ENCODE data around the gene ZFP36. TPM values are rescaled to one million over a fixed set of nuclear protein-coding genes. Genes with fewer than 3 reads are reported as not detected.

ZFP36 gene
- total RNA-seq, 1 experiment from 2014 or later = 17.3 TPM

DNA sequence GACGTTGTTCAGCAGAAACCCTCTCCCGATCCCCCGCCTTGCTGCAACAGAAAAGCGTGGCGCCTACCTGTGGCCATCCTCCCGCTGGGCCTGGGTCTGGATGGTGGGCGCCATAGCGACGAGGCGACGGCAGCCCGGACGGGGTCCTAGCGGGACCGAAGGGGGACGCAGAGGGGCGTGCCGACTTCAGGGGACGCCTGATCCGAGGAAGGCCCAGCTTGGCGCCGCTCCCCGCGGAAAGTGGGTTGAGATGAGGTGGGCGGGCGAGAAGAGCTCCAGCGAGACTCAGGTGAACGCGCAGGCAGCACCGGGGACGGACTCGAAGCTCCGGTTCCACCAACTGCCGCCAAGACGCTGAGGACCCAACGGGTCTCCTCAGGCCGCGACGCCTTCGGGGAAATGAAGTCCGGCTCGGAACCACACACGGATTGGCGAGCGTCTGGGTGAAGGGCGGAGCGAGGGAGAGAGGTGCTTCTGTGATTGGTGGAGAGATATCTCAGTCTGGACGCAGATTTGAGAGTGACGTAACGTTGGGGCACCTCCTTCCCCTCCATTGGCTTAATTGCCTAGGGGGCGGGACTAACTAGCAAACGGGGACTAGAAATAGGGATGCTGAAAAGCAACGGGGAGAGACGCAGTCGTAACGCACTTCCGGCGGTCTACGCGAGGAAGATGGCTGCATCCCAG lies 15.8 kb upstream of the ZFP36 start, which contains the start of the genes MED29 and PAF1 (continued):
- TF ChIP-seq, protein P1, sequence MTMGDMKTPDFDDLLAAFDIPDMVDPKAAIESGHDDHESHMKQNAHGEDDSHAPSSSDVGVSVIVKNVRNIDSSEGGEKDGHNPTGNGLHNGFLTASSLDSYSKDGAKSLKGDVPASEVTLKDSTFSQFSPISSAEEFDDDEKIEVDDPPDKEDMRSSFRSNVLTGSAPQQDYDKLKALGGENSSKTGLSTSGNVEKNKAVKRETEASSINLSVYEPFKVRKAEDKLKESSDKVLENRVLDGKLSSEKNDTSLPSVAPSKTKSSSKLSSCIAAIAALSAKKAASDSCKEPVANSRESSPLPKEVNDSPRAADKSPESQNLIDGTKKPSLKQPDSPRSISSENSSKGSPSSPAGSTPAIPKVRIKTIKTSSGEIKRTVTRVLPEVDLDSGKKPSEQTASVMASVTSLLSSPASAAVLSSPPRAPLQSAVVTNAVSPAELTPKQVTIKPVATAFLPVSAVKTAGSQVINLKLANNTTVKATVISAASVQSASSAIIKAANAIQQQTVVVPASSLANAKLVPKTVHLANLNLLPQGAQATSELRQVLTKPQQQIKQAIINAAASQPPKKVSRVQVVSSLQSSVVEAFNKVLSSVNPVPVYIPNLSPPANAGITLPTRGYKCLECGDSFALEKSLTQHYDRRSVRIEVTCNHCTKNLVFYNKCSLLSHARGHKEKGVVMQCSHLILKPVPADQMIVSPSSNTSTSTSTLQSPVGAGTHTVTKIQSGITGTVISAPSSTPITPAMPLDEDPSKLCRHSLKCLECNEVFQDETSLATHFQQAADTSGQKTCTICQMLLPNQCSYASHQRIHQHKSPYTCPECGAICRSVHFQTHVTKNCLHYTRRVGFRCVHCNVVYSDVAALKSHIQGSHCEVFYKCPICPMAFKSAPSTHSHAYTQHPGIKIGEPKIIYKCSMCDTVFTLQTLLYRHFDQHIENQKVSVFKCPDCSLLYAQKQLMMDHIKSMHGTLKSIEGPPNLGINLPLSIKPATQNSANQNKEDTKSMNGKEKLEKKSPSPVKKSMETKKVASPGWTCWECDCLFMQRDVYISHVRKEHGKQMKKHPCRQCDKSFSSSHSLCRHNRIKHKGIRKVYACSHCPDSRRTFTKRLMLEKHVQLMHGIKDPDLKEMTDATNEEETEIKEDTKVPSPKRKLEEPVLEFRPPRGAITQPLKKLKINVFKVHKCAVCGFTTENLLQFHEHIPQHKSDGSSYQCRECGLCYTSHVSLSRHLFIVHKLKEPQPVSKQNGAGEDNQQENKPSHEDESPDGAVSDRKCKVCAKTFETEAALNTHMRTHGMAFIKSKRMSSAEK (CRISPR knock-in tag; IDR thresholded peaks at IDR 0.05; ENCODE audit: borderline replicate concordance) = no peak
- TF ChIP-seq GABPB1 (CRISPR knock-in tag; IDR thresholded peaks at IDR 0.05) = peak; percentile 61
- TF ChIP-seq SMAD4 (CRISPR knock-in tag; IDR thresholded peaks at IDR 0.05) = no peak
- peak; percentile 89 for TF ChIP-seq NFYB (CRISPR knock-in tag; conservative IDR thresholded peaks at IDR 0.05; ENCODE audit: low read depth)
- TF ChIP-seq, protein P2, sequence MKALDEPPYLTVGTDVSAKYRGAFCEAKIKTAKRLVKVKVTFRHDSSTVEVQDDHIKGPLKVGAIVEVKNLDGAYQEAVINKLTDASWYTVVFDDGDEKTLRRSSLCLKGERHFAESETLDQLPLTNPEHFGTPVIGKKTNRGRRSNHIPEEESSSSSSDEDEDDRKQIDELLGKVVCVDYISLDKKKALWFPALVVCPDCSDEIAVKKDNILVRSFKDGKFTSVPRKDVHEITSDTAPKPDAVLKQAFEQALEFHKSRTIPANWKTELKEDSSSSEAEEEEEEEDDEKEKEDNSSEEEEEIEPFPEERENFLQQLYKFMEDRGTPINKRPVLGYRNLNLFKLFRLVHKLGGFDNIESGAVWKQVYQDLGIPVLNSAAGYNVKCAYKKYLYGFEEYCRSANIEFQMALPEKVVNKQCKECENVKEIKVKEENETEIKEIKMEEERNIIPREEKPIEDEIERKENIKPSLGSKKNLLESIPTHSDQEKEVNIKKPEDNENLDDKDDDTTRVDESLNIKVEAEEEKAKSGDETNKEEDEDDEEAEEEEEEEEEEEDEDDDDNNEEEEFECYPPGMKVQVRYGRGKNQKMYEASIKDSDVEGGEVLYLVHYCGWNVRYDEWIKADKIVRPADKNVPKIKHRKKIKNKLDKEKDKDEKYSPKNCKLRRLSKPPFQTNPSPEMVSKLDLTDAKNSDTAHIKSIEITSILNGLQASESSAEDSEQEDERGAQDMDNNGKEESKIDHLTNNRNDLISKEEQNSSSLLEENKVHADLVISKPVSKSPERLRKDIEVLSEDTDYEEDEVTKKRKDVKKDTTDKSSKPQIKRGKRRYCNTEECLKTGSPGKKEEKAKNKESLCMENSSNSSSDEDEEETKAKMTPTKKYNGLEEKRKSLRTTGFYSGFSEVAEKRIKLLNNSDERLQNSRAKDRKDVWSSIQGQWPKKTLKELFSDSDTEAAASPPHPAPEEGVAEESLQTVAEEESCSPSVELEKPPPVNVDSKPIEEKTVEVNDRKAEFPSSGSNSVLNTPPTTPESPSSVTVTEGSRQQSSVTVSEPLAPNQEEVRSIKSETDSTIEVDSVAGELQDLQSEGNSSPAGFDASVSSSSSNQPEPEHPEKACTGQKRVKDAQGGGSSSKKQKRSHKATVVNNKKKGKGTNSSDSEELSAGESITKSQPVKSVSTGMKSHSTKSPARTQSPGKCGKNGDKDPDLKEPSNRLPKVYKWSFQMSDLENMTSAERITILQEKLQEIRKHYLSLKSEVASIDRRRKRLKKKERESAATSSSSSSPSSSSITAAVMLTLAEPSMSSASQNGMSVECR (CRISPR knock-in tag; IDR thresholded peaks at IDR 0.05; ENCODE audit: borderline replicate concordance) = 0 out of 2 replicates have a peak, but pooled peaks have one; percentile 72
- TF ChIP-seq ZNF423 (CRISPR knock-in tag; IDR thresholded peaks at IDR 0.05) = 0 out of 2 replicates have a peak, but pooled peaks have one; percentile 15
- TF ChIP-seq EMX1 (CRISPR knock-in tag; IDR thresholded peaks at IDR 0.05) = 0 out of 2 replicates have a peak, but pooled peaks have one; percentile 25
- no peak for TF ChIP-seq ZNF219 (CRISPR knock-in tag; IDR thresholded peaks at IDR 0.05; ENCODE audit: borderline replicate concordance)
- TF ChIP-seq CREM (CRISPR knock-in tag; IDR thresholded peaks at IDR 0.05) = peak; percentile 93
- TF ChIP-seq, protein P3, sequence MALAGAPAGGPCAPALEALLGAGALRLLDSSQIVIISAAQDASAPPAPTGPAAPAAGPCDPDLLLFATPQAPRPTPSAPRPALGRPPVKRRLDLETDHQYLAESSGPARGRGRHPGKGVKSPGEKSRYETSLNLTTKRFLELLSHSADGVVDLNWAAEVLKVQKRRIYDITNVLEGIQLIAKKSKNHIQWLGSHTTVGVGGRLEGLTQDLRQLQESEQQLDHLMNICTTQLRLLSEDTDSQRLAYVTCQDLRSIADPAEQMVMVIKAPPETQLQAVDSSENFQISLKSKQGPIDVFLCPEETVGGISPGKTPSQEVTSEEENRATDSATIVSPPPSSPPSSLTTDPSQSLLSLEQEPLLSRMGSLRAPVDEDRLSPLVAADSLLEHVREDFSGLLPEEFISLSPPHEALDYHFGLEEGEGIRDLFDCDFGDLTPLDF (CRISPR knock-in tag; IDR thresholded peaks at IDR 0.05) = 0 out of 2 replicates have a peak, but pooled peaks have one; percentile 33
- no peak for TF ChIP-seq ZNF232 (CRISPR knock-in tag; IDR thresholded peaks at IDR 0.05)
- TF ChIP-seq, protein P4, sequence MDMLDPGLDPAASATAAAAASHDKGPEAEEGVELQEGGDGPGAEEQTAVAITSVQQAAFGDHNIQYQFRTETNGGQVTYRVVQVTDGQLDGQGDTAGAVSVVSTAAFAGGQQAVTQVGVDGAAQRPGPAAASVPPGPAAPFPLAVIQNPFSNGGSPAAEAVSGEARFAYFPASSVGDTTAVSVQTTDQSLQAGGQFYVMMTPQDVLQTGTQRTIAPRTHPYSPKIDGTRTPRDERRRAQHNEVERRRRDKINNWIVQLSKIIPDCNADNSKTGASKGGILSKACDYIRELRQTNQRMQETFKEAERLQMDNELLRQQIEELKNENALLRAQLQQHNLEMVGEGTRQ (CRISPR knock-in tag; IDR thresholded peaks at IDR 0.05) = no peak; the same call in 1 of the 2 replicates
- no peak for TF ChIP-seq HMGA2 (CRISPR knock-in tag; IDR thresholded peaks at IDR 0.05)
- TF ChIP-seq, protein P5, sequence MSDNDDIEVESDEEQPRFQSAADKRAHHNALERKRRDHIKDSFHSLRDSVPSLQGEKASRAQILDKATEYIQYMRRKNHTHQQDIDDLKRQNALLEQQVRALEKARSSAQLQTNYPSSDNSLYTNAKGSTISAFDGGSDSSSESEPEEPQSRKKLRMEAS (CRISPR knock-in tag; IDR thresholded peaks at IDR 0.05) = peak; percentile 81
- TF ChIP-seq ETV6 (CRISPR knock-in tag; IDR thresholded peaks at IDR 0.05) = peak; percentile 76; the same call in 1 of the 2 replicates
- TF ChIP-seq, protein P6, sequence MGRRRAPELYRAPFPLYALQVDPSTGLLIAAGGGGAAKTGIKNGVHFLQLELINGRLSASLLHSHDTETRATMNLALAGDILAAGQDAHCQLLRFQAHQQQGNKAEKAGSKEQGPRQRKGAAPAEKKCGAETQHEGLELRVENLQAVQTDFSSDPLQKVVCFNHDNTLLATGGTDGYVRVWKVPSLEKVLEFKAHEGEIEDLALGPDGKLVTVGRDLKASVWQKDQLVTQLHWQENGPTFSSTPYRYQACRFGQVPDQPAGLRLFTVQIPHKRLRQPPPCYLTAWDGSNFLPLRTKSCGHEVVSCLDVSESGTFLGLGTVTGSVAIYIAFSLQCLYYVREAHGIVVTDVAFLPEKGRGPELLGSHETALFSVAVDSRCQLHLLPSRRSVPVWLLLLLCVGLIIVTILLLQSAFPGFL (CRISPR knock-in tag; IDR thresholded peaks at IDR 0.05; ENCODE audit: borderline replicate concordance) = no peak
- TF ChIP-seq, protein P7, sequence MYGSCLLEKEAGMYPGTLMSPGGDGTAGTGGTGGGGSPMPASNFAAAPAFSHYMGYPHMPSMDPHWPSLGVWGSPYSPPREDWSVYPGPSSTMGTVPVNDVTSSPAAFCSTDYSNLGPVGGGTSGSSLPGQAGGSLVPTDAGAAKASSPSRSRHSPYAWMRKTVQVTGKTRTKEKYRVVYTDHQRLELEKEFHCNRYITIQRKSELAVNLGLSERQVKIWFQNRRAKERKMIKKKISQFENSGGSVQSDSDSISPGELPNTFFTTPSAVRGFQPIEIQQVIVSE (CRISPR knock-in tag; IDR thresholded peaks at IDR 0.05; ENCODE audit: borderline replicate concordance) = no peak
- TF ChIP-seq, protein P8, sequence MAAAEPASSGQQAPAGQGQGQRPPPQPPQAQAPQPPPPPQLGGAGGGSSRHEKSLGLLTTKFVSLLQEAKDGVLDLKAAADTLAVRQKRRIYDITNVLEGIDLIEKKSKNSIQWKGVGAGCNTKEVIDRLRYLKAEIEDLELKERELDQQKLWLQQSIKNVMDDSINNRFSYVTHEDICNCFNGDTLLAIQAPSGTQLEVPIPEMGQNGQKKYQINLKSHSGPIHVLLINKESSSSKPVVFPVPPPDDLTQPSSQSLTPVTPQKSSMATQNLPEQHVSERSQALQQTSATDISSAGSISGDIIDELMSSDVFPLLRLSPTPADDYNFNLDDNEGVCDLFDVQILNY (CRISPR knock-in tag; IDR thresholded peaks at IDR 0.05) = peak; percentile 68
- peak; percentile 79 for TF ChIP-seq TEAD1 (CRISPR knock-in tag; IDR thresholded peaks at IDR 0.05)
- TF ChIP-seq ZNF671 (CRISPR knock-in tag; IDR thresholded peaks at IDR 0.05) = no peak
